Keratinocyte (primary cell): Measurements from ENCODE around the gene MDM2. TPM values are rescaled to one million over a fixed set of nuclear protein-coding genes. Genes with fewer than 3 reads are reported as not detected.
"Not testable (repeated sequence)": the region's sequence is repeated elsewhere in the genome, so short reads cannot be mapped to it uniquely, and the experiment has no call there.

ENCODE experiments used
- DNase-seq: peaks from one replicate; pipeline ENCODE4 v3.0.0-alpha.2; 2011; ENCODE audit warnings: low read depth, missing footprints, low spot score
- FAIRE-seq: peaks from 2 replicates; lab custom pipeline; 2011; peaks lifted over from hg19 to GRCh38; lab: Jason Lieb, UNC
- H2AFZ ChIP-seq: 2 replicates; pipeline ENCODE4 v1.6.0; 2012; ENCODE audit warnings: low read length, control low read depth, inconsistent platforms; ENCODE audit not compliant: control insufficient read depth
- H3K27ac ChIP-seq: 2 replicates; pipeline ENCODE4 v1.5.1; 2011; ENCODE audit warnings: low read length; ENCODE audit not compliant: control insufficient read depth, insufficient read depth
- H3K27me3 ChIP-seq: 3 replicates; pipeline ENCODE4 v1.6.0; 2011; ENCODE audit warnings: low read length; ENCODE audit not compliant: control insufficient read depth, insufficient read depth; ENCODE audit errors: extremely low read depth
- H3K36me3 ChIP-seq, 2 experiments: 2 replicates in 1 of 2; 3 replicates in 1 of 2; pipeline ENCODE4 v1.5.1; 2011; ENCODE audit warnings: low read length in 2 of 2, mild to moderate bottlenecking in 1 of 2; ENCODE audit not compliant: control insufficient read depth in 2 of 2, insufficient read depth in 2 of 2; ENCODE audit errors: extremely low read depth in 1 of 2
- H3K4me1 ChIP-seq: 3 replicates; pipeline ENCODE4 v1.5.1; 2011; ENCODE audit warnings: low read length; ENCODE audit not compliant: control insufficient read depth, insufficient read depth; ENCODE audit errors: extremely low read depth
- H3K4me2 ChIP-seq: 3 replicates; pipeline ENCODE4 v1.6.0; 2011; ENCODE audit warnings: low read depth, low read length; ENCODE audit not compliant: control insufficient read depth, insufficient read depth; ENCODE audit errors: extremely low read depth
- H3K4me3 ChIP-seq, 3 experiments: fragments of 200-600 bp in 1 of 3; sonication (generic) in 1 of 3; 2 replicates in 2 of 3; 3 replicates in 1 of 3; pipeline ENCODE4 v1.5.1; 2011 to 2016; ENCODE audit warnings: low read length in 3 of 3, mild to moderate bottlenecking in 3 of 3, control low read depth in 2 of 3, inconsistent platforms in 1 of 3, low read depth in 1 of 3, mixed read lengths in 1 of 3, mixed run types in 1 of 3, moderate library complexity in 1 of 3; ENCODE audit not compliant: control insufficient read depth in 2 of 3, insufficient read depth in 2 of 3; ENCODE audit errors: extremely low read depth in 1 of 3
- H3K79me2 ChIP-seq: 2 replicates; pipeline ENCODE4 v1.6.0; 2012; ENCODE audit warnings: low read length; ENCODE audit not compliant: control insufficient read depth, insufficient read depth
- H3K9ac ChIP-seq: 3 replicates; pipeline ENCODE4 v1.6.0; 2011; ENCODE audit warnings: low read length; ENCODE audit not compliant: control insufficient read depth, insufficient read depth; ENCODE audit errors: extremely low read depth
- H3K9me1 ChIP-seq: 3 replicates; pipeline ENCODE4 v1.6.0; 2011; ENCODE audit warnings: low read length; ENCODE audit not compliant: control insufficient read depth, insufficient read depth; ENCODE audit errors: extremely low read depth
- H3K9me3 ChIP-seq: 2 replicates; pipeline ENCODE4 v1.5.1; 2012; ENCODE audit warnings: low read depth, low read length; ENCODE audit not compliant: control insufficient read depth
- H4K20me1 ChIP-seq: 3 replicates; pipeline ENCODE4 v1.6.0; 2011; ENCODE audit warnings: low read length; ENCODE audit not compliant: control insufficient read depth, insufficient read depth; ENCODE audit errors: extremely low read depth
- EZH2 ChIP-seq: IDR thresholded peaks from one replicate; pipeline ENCODE4 v1.6.1; 2012; ENCODE audit warnings: inconsistent platforms, mild to moderate bottlenecking, low read length, moderate library complexity
- dilution Hi-C: fragments of 300-500 bp; cut with MboI; formaldehyde crosslinking; loops from one replicate; pipeline ENCODE4 v1.7.0; 2020; ENCODE audit warnings: low sequenced_read_pairs; ENCODE audit not compliant: extremely low pct_ligation_motif_present
- polyA plus RNA-seq, 5 experiments: library from polyadenylated mRNA; depleted of rRNA in 3 of 5; stranded (reverse) in 3 of 5; stranded (forward) in 1 of 5; unstranded in 1 of 5; fragments of >200 nt; gene quantifications; 1 replicate in 1 of 5; 2 replicates in 3 of 5; 3 replicates in 1 of 5; pipeline versions ENCODE4 v1.2.1 to v1.2.3, GENCODE V29; 2011 to 2012; ENCODE audit warnings: missing spikeins in 2 of 5, low read depth in 1 of 5, low replicate concordance in 1 of 5
- TF ChIP-seq, protein P1 (sequence below), 3 experiments: IDR thresholded peaks in 1 of 3; conservative IDR thresholded peaks in 1 of 3; optimal IDR thresholded peaks in 1 of 3; 2 replicates in 2 of 3; 3 replicates in 1 of 3; pipeline versions ENCODE3 to v1.5.1; 2011; ENCODE audit warnings: low read length in 3 of 3, mild to moderate bottlenecking in 3 of 3, moderate library complexity in 2 of 3, control low read depth in 1 of 3, inconsistent platforms in 1 of 3; ENCODE audit not compliant: insufficient read depth in 2 of 3; ENCODE audit errors: extremely low read depth in 1 of 3

Gene MDM2
- polyA plus RNA-seq, 1 donor (not counting 4 experiments of a cell fraction or from before 2014, with no cell fraction given) = 55.0 TPM

DNA sequence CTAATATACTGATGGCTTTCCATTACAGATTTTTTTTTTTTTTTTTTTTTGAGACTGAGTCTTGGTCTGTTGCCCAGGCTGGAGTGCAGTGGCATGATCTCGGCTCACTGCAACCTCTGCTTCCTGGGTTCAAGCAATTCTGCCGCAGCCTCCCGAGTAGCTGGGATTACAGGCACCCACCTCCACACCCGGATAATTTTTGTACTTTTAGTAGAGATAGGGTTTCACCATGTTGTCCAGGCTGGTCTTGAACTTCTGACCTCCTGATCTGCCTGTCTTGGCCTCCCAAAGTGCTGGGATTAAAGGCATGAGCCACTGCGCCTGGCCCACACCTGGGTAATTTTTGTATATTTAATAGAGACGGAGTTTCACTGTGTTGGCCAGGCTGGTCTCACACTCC lies 3.6 kb downstream of the MDM2 start:
- H3K4me2 ChIP-seq, H3K9me3 ChIP-seq, H3K27ac ChIP-seq, H3K4me3 ChIP-seq, H3K36me3 ChIP-seq, FAIRE-seq, H3K4me1 ChIP-seq, H3K9ac ChIP-seq, dilution Hi-C loops, H2AFZ ChIP-seq, H4K20me1 ChIP-seq, H3K27me3 ChIP-seq, H3K9me1 ChIP-seq, DNase-seq: not testable (repeated sequence)
- peaks cover 66% of the 10 kb centered on the region for H3K79me2 ChIP-seq

GRCh38 chr12:68812553-68813241 lies 4.7 kb downstream of the MDM2 start:
- peaks cover 3% of the 10 kb centered on the region for H3K4me1 ChIP-seq
- H3K4me3 ChIP-seq = no peak overlapping the region
- no peak overlapping the region for H2AFZ ChIP-seq
- FAIRE-seq (no peak), DNase-seq (no peak)
- no peaks in the 10 kb centered on the region for H4K20me1 ChIP-seq
- H3K27ac ChIP-seq = no peak overlapping the region
- H3K4me2 ChIP-seq = no peak overlapping the region
- H3K79me2 ChIP-seq = peaks cover 70% of the 10 kb centered on the region
- no peak for TF ChIP-seq EZH2
- TF ChIP-seq, protein P1, sequence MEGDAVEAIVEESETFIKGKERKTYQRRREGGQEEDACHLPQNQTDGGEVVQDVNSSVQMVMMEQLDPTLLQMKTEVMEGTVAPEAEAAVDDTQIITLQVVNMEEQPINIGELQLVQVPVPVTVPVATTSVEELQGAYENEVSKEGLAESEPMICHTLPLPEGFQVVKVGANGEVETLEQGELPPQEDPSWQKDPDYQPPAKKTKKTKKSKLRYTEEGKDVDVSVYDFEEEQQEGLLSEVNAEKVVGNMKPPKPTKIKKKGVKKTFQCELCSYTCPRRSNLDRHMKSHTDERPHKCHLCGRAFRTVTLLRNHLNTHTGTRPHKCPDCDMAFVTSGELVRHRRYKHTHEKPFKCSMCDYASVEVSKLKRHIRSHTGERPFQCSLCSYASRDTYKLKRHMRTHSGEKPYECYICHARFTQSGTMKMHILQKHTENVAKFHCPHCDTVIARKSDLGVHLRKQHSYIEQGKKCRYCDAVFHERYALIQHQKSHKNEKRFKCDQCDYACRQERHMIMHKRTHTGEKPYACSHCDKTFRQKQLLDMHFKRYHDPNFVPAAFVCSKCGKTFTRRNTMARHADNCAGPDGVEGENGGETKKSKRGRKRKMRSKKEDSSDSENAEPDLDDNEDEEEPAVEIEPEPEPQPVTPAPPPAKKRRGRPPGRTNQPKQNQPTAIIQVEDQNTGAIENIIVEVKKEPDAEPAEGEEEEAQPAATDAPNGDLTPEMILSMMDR (optimal IDR thresholded peaks at IDR 0.05 in 1 of 3, IDR thresholded peaks at IDR 0.05 in 1 of 3, conservative IDR thresholded peaks at IDR 0.05 in 1 of 3; ENCODE audit: extremely low read depth in 1 of 3, insufficient read depth in 2 of 3, low read length in 3 of 3) = no peak
- dilution Hi-C loops = no loop called here
- peaks cover 12 to 13% of the 10 kb centered on the region in 2 experiments for H3K36me3 ChIP-seq
- no peaks in the 10 kb centered on the region for H3K9me3 ChIP-seq
- H3K9me1 ChIP-seq = no peaks in the 10 kb centered on the region
- H3K9ac ChIP-seq = no peak overlapping the region
- H3K27me3 ChIP-seq = no peaks in the 10 kb centered on the region

- Histone ChIP-seq H3K9me1 (no peaks in the 10 kb centered on the region), H3K9me3 (no peaks in the 10 kb centered on the region), H2AFZ (no peak overlapping the region), H3K27ac (no peak overlapping the region), H3K9ac (no peak overlapping the region), H3K4me2 (no peak overlapping the region), H3K4me3 (no peak overlapping the region), H4K20me1 (no peaks in the 10 kb centered on the region), H3K4me1 (peaks cover 3% of the 10 kb centered on the region), H3K36me3 (peaks cover 12 to 13% of the 10 kb centered on the region in 2 experiments), H3K27me3 (no peaks in the 10 kb centered on the region), H3K79me2 (peaks cover 73% of the 10 kb centered on the region)
- DNase-seq = no peak
- no peak for FAIRE-seq
- dilution Hi-C loops = no loop called here
- no peak for TF ChIP-seq EZH2
- TF ChIP-seq, protein P1 (optimal IDR thresholded peaks at IDR 0.05 in 1 of 3, IDR thresholded peaks at IDR 0.05 in 1 of 3, conservative IDR thresholded peaks at IDR 0.05 in 1 of 3; ENCODE audit: extremely low read depth in 1 of 3, insufficient read depth in 2 of 3, low read length in 3 of 3) = no peak
Observed at GRCh38 chr12:68813242-68813593, 5.2 kb downstream of the MDM2 start.
